ENCODE data around the gene THRB. TPM values are rescaled to one million over a fixed set of nuclear protein-coding genes. Genes with fewer than 3 reads are reported as not detected.

Gene THRB
- total RNA-seq, 1 experiment from 2014 or later, result 9.7 TPM

- ChIA-PET CTCF (no interaction called here), POLR2A (ENCODE audit: unreplicated experiment) (no interaction called here)
- Histone ChIP-seq H2AFZ (no peak overlapping the region), H3K9me2 (ENCODE audit: insufficient read depth) (no peaks in the 10 kb centered on the region), H3K36me3 (ENCODE audit: low read depth) (no peaks in the 10 kb centered on the region), H3K27me3 (ENCODE audit: insufficient read depth, low read depth) (no peaks in the 10 kb centered on the region), H3K4me1 (replicated peaks; ENCODE audit: insufficient read depth) (no peaks in the 10 kb centered on the region), H3K4me3 (no peak overlapping the region), H3K9me3 (ENCODE audit: insufficient read depth, low read depth) (no peaks in the 10 kb centered on the region), H3K79me2 (ENCODE audit: low read depth) (no peaks in the 10 kb centered on the region), H3F3A (ENCODE audit: insufficient read depth, low read depth) (no peaks in the 10 kb centered on the region), H3K4me2 (no peak overlapping the region), H4K20me1 (ENCODE audit: insufficient read depth) (no peaks in the 10 kb centered on the region), H3K27ac (no peak overlapping the region)
- no peak for DNase-seq
- intact Hi-C loops (cut with micrococcal nuclease; ENCODE audit: unreplicated experiment), result no loop called here
- TF ChIP-seq EZH2 (IDR thresholded peaks at IDR 0.05; ENCODE audit: low read depth) (no peak), CTCF (conservative IDR thresholded peaks at IDR 0.05) (no peak)
- no TSS peak for BruUV-seq (replicated peaks)
Measured at GRCh38 chr3:24199300-24199699, 295.4 kb downstream of the THRB start.

GRCh38 chr3:24198728-24199127 lies 295.9 kb downstream of the THRB start:
- no peaks in the 10 kb centered on the region for H3K9me2 ChIP-seq (ENCODE audit: insufficient read depth)
- H3K36me3 ChIP-seq (ENCODE audit: low read depth), result no peaks in the 10 kb centered on the region
- BruUV-seq (replicated peaks), result no TSS peak
- H3K27ac ChIP-seq, result no peak overlapping the region
- H3K9me3 ChIP-seq (ENCODE audit: insufficient read depth, low read depth), result no peaks in the 10 kb centered on the region
- no peaks in the 10 kb centered on the region for H4K20me1 ChIP-seq (ENCODE audit: insufficient read depth)
- intact Hi-C loops (cut with micrococcal nuclease; ENCODE audit: unreplicated experiment), result no loop called here
- no peak overlapping the region for H2AFZ ChIP-seq
- CTCF ChIA-PET, result no interaction called here
- H3K79me2 ChIP-seq (ENCODE audit: low read depth), result no peaks in the 10 kb centered on the region
- H3K4me1 ChIP-seq (replicated peaks; ENCODE audit: insufficient read depth), result no peaks in the 10 kb centered on the region
- H3F3A ChIP-seq (ENCODE audit: insufficient read depth, low read depth), result no peaks in the 10 kb centered on the region
- DNase-seq, result no peak
- H3K4me3 ChIP-seq, result no peak overlapping the region
- POLR2A ChIA-PET (ENCODE audit: unreplicated experiment), result no interaction called here
- no peak overlapping the region for H3K4me2 ChIP-seq
- TF ChIP-seq CTCF (conservative IDR thresholded peaks at IDR 0.05), result no peak
- TF ChIP-seq EZH2 (IDR thresholded peaks at IDR 0.05; ENCODE audit: low read depth), result no peak
- H3K27me3 ChIP-seq (ENCODE audit: insufficient read depth, low read depth), result no peaks in the 10 kb centered on the region

GRCh38 chr3:24197809-24198208 lies 296.8 kb downstream of the THRB start:
- Histone ChIP-seq H3K36me3 (ENCODE audit: low read depth) (no peaks in the 10 kb centered on the region), H3K4me2 (no peak overlapping the region), H3K27ac (no peak overlapping the region), H3K9me2 (ENCODE audit: insufficient read depth) (no peaks in the 10 kb centered on the region), H3F3A (ENCODE audit: insufficient read depth, low read depth) (no peaks in the 10 kb centered on the region), H3K4me3 (no peak overlapping the region), H3K4me1 (replicated peaks; ENCODE audit: insufficient read depth) (no peaks in the 10 kb centered on the region), H3K79me2 (ENCODE audit: low read depth) (no peaks in the 10 kb centered on the region), H3K27me3 (ENCODE audit: insufficient read depth, low read depth) (no peaks in the 10 kb centered on the region), H3K9me3 (ENCODE audit: insufficient read depth, low read depth) (no peaks in the 10 kb centered on the region), H4K20me1 (ENCODE audit: insufficient read depth) (no peaks in the 10 kb centered on the region), H2AFZ (no peak overlapping the region)
- BruUV-seq (replicated peaks), result no TSS peak
- TF ChIP-seq CTCF (conservative IDR thresholded peaks at IDR 0.05) (no peak), EZH2 (IDR thresholded peaks at IDR 0.05; ENCODE audit: low read depth) (no peak)
- CTCF ChIA-PET, result no interaction called here
- intact Hi-C loops (cut with micrococcal nuclease; ENCODE audit: unreplicated experiment), result no loop called here
- DNase-seq, result no peak
- POLR2A ChIA-PET (ENCODE audit: unreplicated experiment), result no interaction called here
